K562 (cell line): ENCODE measurements around the gene NBEAL2. TPM values are rescaled to one million over a fixed set of nuclear protein-coding genes. Genes with fewer than 3 reads are reported as not detected.

Source experiments
- ATAC-seq: fragments of 200-7000 bp; cut with Tn5 transposase; 3 replicates; pipeline ENCODE4 v1.9.1; 2020; ENCODE audit warnings: moderate library complexity
- BruUV-seq: library from RNA; stranded (reverse); fragments of 400-500 nt; replicated peaks from 2 replicates; lab custom pipeline; 2021; lab: Mats Ljungman, UMichigan
- CTCF ChIA-PET: fragments of 300-600 bp; formaldehyde crosslinking; extraction: SDS; loops from one replicate; lab custom pipeline; 2021; ENCODE audit warnings: low intra/inter-chr PET ratio; lab: Yijun Ruan, JAX
- POLR2A ChIA-PET: fragments of 300-600, 350-650 bp; sonication (Branson Sonifier 250); formaldehyde crosslinking; extraction: SDS; loops from one replicate; lab custom pipeline; 2021; ENCODE audit warnings: antibody characterized with exemption, inconsistent platforms; lab: Yijun Ruan, JAX
- DNase-seq, 4 experiments: peaks; one replicate each; pipeline versions ENCODE4 v3.0.0 to v3.0.0-alpha.2; 2011 to 2018; ENCODE audit warnings: low spot score in 3 of 4, mixed read lengths in 3 of 4; ENCODE audit errors: extremely low read depth in 1 of 4
- FAIRE-seq: peaks from 2 replicates; lab custom pipeline; 2011; peaks lifted over from hg19 to GRCh38; lab: Jason Lieb, UNC
- H2AFZ ChIP-seq: 2 replicates; pipeline ENCODE4 v1.6.0; 2011; ENCODE audit warnings: low read depth, low read length, control low read depth, inconsistent platforms
- H3K27ac ChIP-seq: fragments of 200-600 bp; 3 replicates; pipeline ENCODE4 v1.8.0; 2011; ENCODE audit warnings: low read depth, mild to moderate bottlenecking, control low read depth, inconsistent platforms, low read length, moderate library complexity, mixed read lengths; ENCODE audit errors: extremely low read depth
- H3K27me3 ChIP-seq, 2 experiments: fragments of 300-600 bp in 1 of 2; 2 replicates in 1 of 2; 3 replicates in 1 of 2; pipeline versions ENCODE4 v1.6.0 to v1.8.0; 2011; ENCODE audit warnings: inconsistent platforms in 2 of 2, low read length in 2 of 2, mild to moderate bottlenecking in 1 of 2, mixed read lengths in 1 of 2, moderate library complexity in 1 of 2; ENCODE audit not compliant: control insufficient read depth in 2 of 2, insufficient read depth in 2 of 2
- H3K36me3 ChIP-seq: fragments of 300-600 bp; 3 replicates; pipeline ENCODE4 v1.8.0; 2011; ENCODE audit warnings: mild to moderate bottlenecking, low read length, inconsistent platforms; ENCODE audit not compliant: control insufficient read depth, insufficient read depth
- H3K4me1 ChIP-seq, 2 experiments: fragments of 200-600 bp in 1 of 2; replicated peaks in 1 of 2; 2 replicates in 1 of 2; 3 replicates in 1 of 2; pipeline versions ENCODE4 v1.5.1 to v1.8.0; 2011; ENCODE audit warnings: inconsistent platforms in 2 of 2, low read length in 2 of 2, mild to moderate bottlenecking in 1 of 2, mixed read lengths in 1 of 2, moderate library complexity in 1 of 2; ENCODE audit not compliant: control insufficient read depth in 2 of 2, insufficient read depth in 2 of 2
- H3K4me2 ChIP-seq: 2 replicates; pipeline ENCODE4 v1.6.1; 2011; ENCODE audit warnings: low read length, control low read depth, inconsistent platforms, mixed read lengths; ENCODE audit not compliant: insufficient read depth
- H3K4me3 ChIP-seq: fragments of 200-600 bp; sonication (generic), shearing (Covaris generic); 2 replicates; pipeline ENCODE4 v1.5.1; 2016; ENCODE audit warnings: control low read depth, inconsistent platforms
- H3K79me2 ChIP-seq: fragments of 200-600 bp; 3 replicates; pipeline ENCODE4 v1.8.0; 2011; ENCODE audit warnings: low read length, inconsistent platforms; ENCODE audit not compliant: control insufficient read depth, insufficient read depth
- H3K9ac ChIP-seq, 2 experiments: 2 replicates each; pipeline versions ENCODE4 v1.6.0 to v1.6.1; 2011; ENCODE audit warnings: low read depth in 2 of 2, low read length in 2 of 2, control low read depth in 1 of 2, inconsistent platforms in 1 of 2, mild to moderate bottlenecking in 1 of 2, mixed read lengths in 1 of 2; ENCODE audit not compliant: insufficient read depth in 1 of 2
- H3K9me1 ChIP-seq: one replicate; pipeline ENCODE4 v1.6.0; 2011; ENCODE audit warnings: inconsistent platforms, mild to moderate bottlenecking, low read length, moderate library complexity; ENCODE audit not compliant: control insufficient read depth, insufficient read depth
- H3K9me3 ChIP-seq: replicated peaks from 2 replicates; pipeline ENCODE4 v1.5.1; 2011; ENCODE audit warnings: low read depth, low read length, inconsistent platforms; ENCODE audit not compliant: control insufficient read depth, insufficient read depth
- H4K20me1 ChIP-seq: replicated peaks from 2 replicates; pipeline ENCODE4 v1.6.1; 2011; ENCODE audit warnings: low read length, inconsistent platforms, mixed read lengths; ENCODE audit not compliant: control insufficient read depth, insufficient read depth
- CBX1 ChIP-seq: sonication (generic); IDR thresholded peaks from 2 replicates; pipeline ENCODE4 v1.6.1; 2016; ENCODE audit warnings: antibody characterized with exemption, low read depth, mild to moderate bottlenecking
- FOXA3 ChIP-seq, 2 experiments: fragments of 450-650 bp in 1 of 2; sonication (generic) in 1 of 2; formaldehyde crosslinking; IDR thresholded peaks in 1 of 2; conservative IDR thresholded peaks in 1 of 2; 2 replicates each; pipeline versions ENCODE4 v1.4.0 to v1.8.0; 2020 to 2022; ENCODE audit warnings: mild to moderate bottlenecking in 2 of 2, missing genetic modification reagents in 1 of 2
- MBD2 ChIP-seq: sonication (generic); IDR thresholded peaks from 2 replicates; pipeline ENCODE4 v1.6.1; 2016; ENCODE audit warnings: low read depth, borderline replicate concordance
- NRF1 ChIP-seq, 2 experiments: fragments of 450-650 bp; IDR thresholded peaks in 1 of 2; conservative IDR thresholded peaks in 1 of 2; 2 replicates each; pipeline ENCODE4 v1.6.1; 2014; ENCODE audit warnings: mild to moderate bottlenecking in 2 of 2
- SIX5 ChIP-seq, 2 experiments: IDR thresholded peaks; 2 replicates each; pipeline ENCODE4 v1.6.1; 2011; ENCODE audit warnings: low read length in 2 of 2, borderline replicate concordance in 1 of 2, low read depth in 1 of 2, mild to moderate bottlenecking in 1 of 2, moderate library complexity in 1 of 2; ENCODE audit not compliant: insufficient read depth in 1 of 2
- SMAD1 ChIP-seq: fragments of 150-350 bp; IDR thresholded peaks from 2 replicates; pipeline ENCODE4 v1.6.1; 2014; ENCODE audit warnings: low read length, low read depth; ENCODE audit not compliant: partially characterized antibody
- WHSC1 ChIP-seq: IDR thresholded peaks from one replicate; pipeline ENCODE4 v1.6.1; 2012; ENCODE audit warnings: low read length, control low read depth, inconsistent platforms
- ZNF224 ChIP-seq: sonication (generic); formaldehyde crosslinking; IDR thresholded peaks from 2 replicates; pipeline ENCODE4 v1.8.0; 2022; ENCODE audit warnings: mild to moderate bottlenecking, missing genetic modification reagents
- whole genome bisulfite sequencing: fragments of 100-300 bp; shearing (Covaris generic); methylation state at CpG from one replicate; pipeline ENCODE4 v1.1.6; 2016; ENCODE audit warnings: low coverage, mixed read lengths; ENCODE audit not compliant: insufficient coverage; ENCODE audit errors: missing lambda C conversion rate; 5-methylcytosine and 5-hydroxymethylcytosine counted together
- in situ Hi-C: fragments of 300-500 bp; cut with MboI; formaldehyde crosslinking; loops from 4 replicates; pipeline ENCODE4 v1.15.0; 2018; ENCODE audit warnings: inconsistent platforms, mixed read lengths
- intact Hi-C: fragments of 100-400 bp; cut with micrococcal nuclease; formaldehyde crosslinking; loops from 2 replicates; pipeline ENCODE4 v1.14.2; 2022
- polyA plus RNA-seq, 8 experiments: library from polyadenylated mRNA; depleted of rRNA in 4 of 8; stranded (reverse) in 5 of 8; unstranded in 3 of 8; fragments of >200 nt; fragmentation: Nextera tagmentation in 2 of 8; fragmentation: Illumina TruSeq in 1 of 8; extraction: Ambion mirVana in 2 of 8; extraction: Trizol in 1 of 8; gene quantifications; 2 replicates each; pipeline versions ENCODE4 v1.2.1 to v1.2.3, GENCODE V29; 2011 to 2014; ENCODE audit warnings: inconsistent platforms in 1 of 8, missing spikeins in 1 of 8
- total RNA-seq, 7 experiments: library from RNA; depleted of rRNA in 6 of 7; stranded (reverse); fragments of >200 nt in 6 of 7; fragmentation: Illumina TruSeq in 2 of 7; extraction: Trizol in 2 of 7; gene quantifications; 2 replicates each; pipeline versions ENCODE4 v1.2.1 to v1.2.3, GENCODE V29; 2011 to 2021; ENCODE audit warnings: low replicate concordance in 1 of 7
- TF ChIP-seq, protein P1 (sequence below): sonication (generic); formaldehyde crosslinking; IDR thresholded peaks from 2 replicates; pipeline ENCODE4 v1.8.1; 2023; ENCODE audit warnings: missing genetic modification reagents, mild to moderate bottlenecking, borderline replicate concordance
- TF ChIP-seq, protein P2 (sequence below): fragments of 250-450 bp; sonication (Bioruptor Pico); IDR thresholded peaks from 2 replicates; pipeline ENCODE4 v1.5.0; 2022; ENCODE audit warnings: mild to moderate bottlenecking
- TF ChIP-seq, protein P3 (sequence below): fragments of 450-650 bp; formaldehyde crosslinking; IDR thresholded peaks from 2 replicates; pipeline ENCODE4 v1.4.0; 2020; ENCODE audit warnings: mild to moderate bottlenecking, moderate library complexity

NBEAL2 gene
- total and polyA plus RNA-seq, 9 of the 15 experiments (the other 6 are each of a cell fraction or from before 2014, with no cell fraction given) = 0.06 to 114 (median 29.6) TPM

DNA sequence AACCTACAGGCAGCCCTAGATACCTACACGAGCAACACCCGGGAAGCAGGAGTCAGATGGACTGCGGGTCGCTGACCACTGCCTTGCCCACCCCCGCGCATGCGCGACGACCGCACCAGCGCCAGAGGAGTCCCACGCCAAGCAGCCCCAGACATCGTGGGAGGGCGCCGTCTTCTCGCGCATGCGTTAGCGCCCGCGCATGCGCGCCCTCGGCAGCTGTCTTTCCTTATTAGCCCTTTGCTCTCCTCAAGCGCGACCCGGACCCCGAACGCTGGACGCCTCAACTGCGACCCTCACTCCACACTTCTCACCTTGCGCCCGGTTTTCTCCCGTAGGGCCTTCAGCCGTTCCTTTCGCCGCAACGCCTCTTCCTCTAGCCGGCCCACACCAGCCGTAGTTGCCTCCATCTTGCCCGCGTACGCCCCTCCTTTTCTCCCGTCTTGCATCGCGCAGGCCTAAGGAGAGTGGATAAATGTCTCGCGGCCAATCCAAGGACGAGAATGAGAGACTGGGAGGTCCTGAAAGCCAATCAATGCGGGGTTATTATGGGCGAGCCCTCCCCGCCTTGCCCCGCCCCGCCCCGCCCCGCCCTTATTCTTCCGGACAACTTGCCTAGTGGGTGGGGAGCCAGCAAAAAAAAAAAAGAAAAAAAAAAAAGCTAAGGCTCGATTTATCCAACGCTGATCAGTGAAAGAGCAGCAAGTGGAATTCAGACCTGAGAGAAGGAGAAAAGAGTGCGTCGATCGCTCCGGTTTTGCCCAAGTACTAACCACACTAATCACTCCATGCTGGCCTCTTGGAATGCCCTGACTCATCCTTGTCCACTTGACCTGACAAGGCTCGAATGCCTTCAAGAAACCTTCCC lies 2.9 kb upstream of the NBEAL2 start, which contains the start of gene CCDC12:
Gene CCDC12 (minus strand): TSS at position 420 of the 865 bp plus-strand sequence. CDS start 13 bp downstream, at position 407.
- H3K9ac ChIP-seq = peak within 1 kb of the TSS; percentile 94 to 99
- H3K4me2 ChIP-seq = peak within 1 kb of the TSS; percentile 100
- peak within 1 kb of the TSS; percentile 98 for H2AFZ ChIP-seq
- in situ Hi-C loops = no loop called here
- intact Hi-C loops = loop anchor here (5.0 kb wide), 1 partner anchor 44 kb away; no protein-coding TSS in a partner anchor
- FAIRE-seq = peak; percentile 97
- peaks cover 8% of the 10 kb centered on the region for H4K20me1 ChIP-seq
- under 1% methylated on average over 62 of the region's 64 CpGs for WGBS
- H3K4me1 ChIP-seq = peaks cover 49 to 69% of the 10 kb centered on the region in 2 experiments
- peaks cover 1% of the 10 kb centered on the region for H3K9me1 ChIP-seq
- BruUV-seq = no TSS peak
- peak; percentile 87 for ATAC-seq
- H3K36me3 ChIP-seq = peaks cover 22% of the 10 kb centered on the region
- POLR2A ChIA-PET = interaction anchor here (0.7 to 4.4 kb wide), 9 partner anchors 9 to 387 kb away, joined by 3 to 35 read pairs (median 4); no protein-coding TSS in a partner anchor
- H3K27me3 ChIP-seq = no peaks in the 10 kb centered on the region
- peak within 1 kb of the TSS; percentile 98 for H3K27ac ChIP-seq
- H3K4me3 ChIP-seq = peak within 1 kb of the TSS; percentile 68
- CTCF ChIA-PET = interaction anchor here (0.6 kb wide), 1 partner anchor 66 kb away, joined by 4 read pairs; no protein-coding TSS in a partner anchor
- DNase-seq = peak; percentile 95 to 99 (median 97)
- H3K79me2 ChIP-seq = peaks cover 83% of the 10 kb centered on the region
- H3K9me3 ChIP-seq = no peaks in the 10 kb centered on the region
- TF ChIP-seq SMAD1 = peak; percentile 83
- TF ChIP-seq WHSC1 = no peak
- TF ChIP-seq MBD2 = peak; percentile 85
- no peak for TF ChIP-seq CBX1
- TF ChIP-seq, protein P1, sequence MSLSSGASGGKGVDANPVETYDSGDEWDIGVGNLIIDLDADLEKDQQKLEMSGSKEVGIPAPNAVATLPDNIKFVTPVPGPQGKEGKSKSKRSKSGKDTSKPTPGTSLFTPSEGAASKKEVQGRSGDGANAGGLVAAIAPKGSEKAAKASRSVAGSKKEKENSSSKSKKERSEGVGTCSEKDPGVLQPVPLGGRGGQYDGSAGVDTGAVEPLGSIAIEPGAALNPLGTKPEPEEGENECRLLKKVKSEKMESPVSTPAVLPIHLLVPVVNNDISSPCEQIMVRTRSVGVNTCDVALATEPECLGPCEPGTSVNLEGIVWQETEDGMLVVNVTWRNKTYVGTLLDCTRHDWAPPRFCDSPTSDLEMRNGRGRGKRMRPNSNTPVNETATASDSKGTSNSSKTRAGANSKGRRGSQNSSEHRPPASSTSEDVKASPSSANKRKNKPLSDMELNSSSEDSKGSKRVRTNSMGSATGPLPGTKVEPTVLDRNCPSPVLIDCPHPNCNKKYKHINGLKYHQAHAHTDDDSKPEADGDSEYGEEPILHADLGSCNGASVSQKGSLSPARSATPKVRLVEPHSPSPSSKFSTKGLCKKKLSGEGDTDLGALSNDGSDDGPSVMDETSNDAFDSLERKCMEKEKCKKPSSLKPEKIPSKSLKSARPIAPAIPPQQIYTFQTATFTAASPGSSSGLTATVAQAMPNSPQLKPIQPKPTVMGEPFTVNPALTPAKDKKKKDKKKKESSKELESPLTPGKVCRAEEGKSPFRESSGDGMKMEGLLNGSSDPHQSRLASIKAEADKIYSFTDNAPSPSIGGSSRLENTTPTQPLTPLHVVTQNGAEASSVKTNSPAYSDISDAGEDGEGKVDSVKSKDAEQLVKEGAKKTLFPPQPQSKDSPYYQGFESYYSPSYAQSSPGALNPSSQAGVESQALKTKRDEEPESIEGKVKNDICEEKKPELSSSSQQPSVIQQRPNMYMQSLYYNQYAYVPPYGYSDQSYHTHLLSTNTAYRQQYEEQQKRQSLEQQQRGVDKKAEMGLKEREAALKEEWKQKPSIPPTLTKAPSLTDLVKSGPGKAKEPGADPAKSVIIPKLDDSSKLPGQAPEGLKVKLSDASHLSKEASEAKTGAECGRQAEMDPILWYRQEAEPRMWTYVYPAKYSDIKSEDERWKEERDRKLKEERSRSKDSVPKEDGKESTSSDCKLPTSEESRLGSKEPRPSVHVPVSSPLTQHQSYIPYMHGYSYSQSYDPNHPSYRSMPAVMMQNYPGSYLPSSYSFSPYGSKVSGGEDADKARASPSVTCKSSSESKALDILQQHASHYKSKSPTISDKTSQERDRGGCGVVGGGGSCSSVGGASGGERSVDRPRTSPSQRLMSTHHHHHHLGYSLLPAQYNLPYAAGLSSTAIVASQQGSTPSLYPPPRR = 0 out of 2 replicates have a peak, but pooled peaks have one; percentile 27
- TF ChIP-seq, protein P2, sequence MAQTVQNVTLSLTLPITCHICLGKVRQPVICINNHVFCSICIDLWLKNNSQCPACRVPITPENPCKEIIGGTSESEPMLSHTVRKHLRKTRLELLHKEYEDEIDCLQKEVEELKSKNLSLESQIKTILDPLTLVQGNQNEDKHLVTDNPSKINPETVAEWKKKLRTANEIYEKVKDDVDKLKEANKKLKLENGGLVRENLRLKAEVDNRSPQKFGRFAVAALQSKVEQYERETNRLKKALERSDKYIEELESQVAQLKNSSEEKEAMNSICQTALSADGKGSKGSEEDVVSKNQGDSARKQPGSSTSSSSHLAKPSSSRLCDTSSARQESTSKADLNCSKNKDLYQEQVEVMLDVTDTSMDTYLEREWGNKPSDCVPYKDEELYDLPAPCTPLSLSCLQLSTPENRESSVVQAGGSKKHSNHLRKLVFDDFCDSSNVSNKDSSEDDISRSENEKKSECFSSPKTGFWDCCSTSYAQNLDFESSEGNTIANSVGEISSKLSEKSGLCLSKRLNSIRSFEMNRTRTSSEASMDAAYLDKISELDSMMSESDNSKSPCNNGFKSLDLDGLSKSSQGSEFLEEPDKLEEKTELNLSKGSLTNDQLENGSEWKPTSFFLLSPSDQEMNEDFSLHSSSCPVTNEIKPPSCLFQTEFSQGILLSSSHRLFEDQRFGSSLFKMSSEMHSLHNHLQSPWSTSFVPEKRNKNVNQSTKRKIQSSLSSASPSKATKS (CRISPR knock-in tag) = 0 out of 2 replicates have a peak, but pooled peaks have one; percentile 51
- TF ChIP-seq ZNF224 = no peak
- peak; percentile 100 for TF ChIP-seq NRF1 (conservative IDR thresholded peaks at IDR 0.05 in 1 of 2, IDR thresholded peaks at IDR 0.05 in 1 of 2)
- 0 out of 4 replicates have a peak, but pooled peaks of 1 of the 2 experiments have one; percentile 20 for TF ChIP-seq FOXA3 (CRISPR knock-in tag; conservative IDR thresholded peaks at IDR 0.05 in 1 of 2, IDR thresholded peaks at IDR 0.05 in 1 of 2)
- no peak for TF ChIP-seq SIX5 (IDR thresholded peaks at IDR 0.05; ENCODE audit: borderline replicate concordance in 1 of 2, insufficient read depth in 1 of 2, low read depth in 1 of 2, low read length in 2 of 2)
- TF ChIP-seq, protein P3, sequence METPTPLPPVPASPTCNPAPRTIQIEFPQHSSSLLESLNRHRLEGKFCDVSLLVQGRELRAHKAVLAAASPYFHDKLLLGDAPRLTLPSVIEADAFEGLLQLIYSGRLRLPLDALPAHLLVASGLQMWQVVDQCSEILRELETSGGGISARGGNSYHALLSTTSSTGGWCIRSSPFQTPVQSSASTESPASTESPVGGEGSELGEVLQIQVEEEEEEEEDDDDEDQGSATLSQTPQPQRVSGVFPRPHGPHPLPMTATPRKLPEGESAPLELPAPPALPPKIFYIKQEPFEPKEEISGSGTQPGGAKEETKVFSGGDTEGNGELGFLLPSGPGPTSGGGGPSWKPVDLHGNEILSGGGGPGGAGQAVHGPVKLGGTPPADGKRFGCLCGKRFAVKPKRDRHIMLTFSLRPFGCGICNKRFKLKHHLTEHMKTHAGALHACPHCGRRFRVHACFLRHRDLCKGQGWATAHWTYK (CRISPR knock-in tag) = peak; percentile 82
